Parathyroid adenoma (tissue), 2 donors: Measurements from ENCODE around the gene SOS2.

Source experiments
- H2AFZ ChIP-seq: fragments of 300-600 bp; sonication (generic); one replicate; pipeline ENCODE4 v1.7.0; 2017; ENCODE audit warnings: antibody characterized with exemption, mild to moderate bottlenecking
- H3K27ac ChIP-seq: fragments of 300-600 bp; sonication (generic); one replicate; pipeline ENCODE4 v1.7.0; 2017
- H3K27me3 ChIP-seq: fragments of 300-600 bp; sonication (generic); one replicate; pipeline ENCODE4 v1.7.0; 2017; ENCODE audit warnings: low read length; ENCODE audit not compliant: control insufficient read depth, insufficient read depth
- H3K36me3 ChIP-seq: fragments of 300-600 bp; sonication (generic); one replicate; pipeline ENCODE4 v1.7.0; 2017; ENCODE audit warnings: low read length; ENCODE audit not compliant: control insufficient read depth, insufficient read depth
- H3K4me1 ChIP-seq: fragments of 300-600 bp; sonication (generic); one replicate; pipeline ENCODE4 v1.7.0; 2017; ENCODE audit warnings: control low read depth
- H3K4me2 ChIP-seq: fragments of 300-600 bp; sonication (generic); one replicate; pipeline ENCODE4 v1.7.0; 2017; ENCODE audit warnings: low read length
- H3K4me3 ChIP-seq: fragments of 300-600 bp; sonication (generic); one replicate; pipeline ENCODE4 v1.7.0; 2017; ENCODE audit warnings: low read depth, low read length
- H3K79me2 ChIP-seq: fragments of 300-600 bp; sonication (generic); one replicate; pipeline ENCODE4 v1.7.0; 2017; ENCODE audit warnings: control low read depth
- H3K9ac ChIP-seq: fragments of 300-600 bp; sonication (generic); one replicate; pipeline ENCODE4 v1.7.0; 2017; ENCODE audit warnings: mild to moderate bottlenecking
- H3K9me3 ChIP-seq: fragments of 300-600 bp; sonication (generic); one replicate; pipeline ENCODE4 v1.7.0; 2017; ENCODE audit warnings: low read length; ENCODE audit not compliant: control insufficient read depth
- CTCF ChIP-seq: fragments of 300-600 bp; sonication (generic); IDR thresholded peaks from one replicate; pipeline ENCODE4 v1.7.0; 2017; ENCODE audit warnings: antibody characterized with exemption, mild to moderate bottlenecking
- donor health status: primary hyperparathyroidism.

Gene SOS2

DNA sequence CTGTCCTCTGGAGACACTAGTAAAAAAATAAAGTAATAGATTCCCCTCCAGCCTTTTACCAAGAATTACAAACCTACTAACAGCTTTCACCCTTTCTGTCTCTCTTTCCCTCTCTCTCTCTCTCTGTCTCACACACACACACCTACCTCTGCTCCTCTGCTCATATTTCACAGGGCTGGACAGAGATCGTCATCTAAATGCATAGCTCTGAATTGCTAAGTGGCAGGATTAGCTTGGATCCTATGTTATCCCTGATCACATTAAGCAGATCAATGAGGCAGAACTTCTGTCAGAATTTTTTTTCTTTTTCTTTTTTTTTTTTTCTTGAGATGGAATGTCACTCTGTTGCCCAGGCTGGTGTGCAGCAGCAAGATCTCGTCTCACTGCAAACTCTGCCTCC is 137.9 kb downstream of the SOS2 start:
- H3K27ac ChIP-seq: no peak overlapping the region
- no peaks in the 10 kb centered on the region for H3K4me1 ChIP-seq
- no peak overlapping the region for H3K4me3 ChIP-seq
- H3K9me3 ChIP-seq: no peaks in the 10 kb centered on the region
- H2AFZ ChIP-seq: no peak overlapping the region
- H3K4me2 ChIP-seq: no peak overlapping the region
- TF ChIP-seq CTCF: no peak
- no peaks in the 10 kb centered on the region for H3K27me3 ChIP-seq
- no peaks in the 10 kb centered on the region for H3K36me3 ChIP-seq
- H3K79me2 ChIP-seq: no peaks in the 10 kb centered on the region
- H3K9ac ChIP-seq: no peak overlapping the region

DNA sequence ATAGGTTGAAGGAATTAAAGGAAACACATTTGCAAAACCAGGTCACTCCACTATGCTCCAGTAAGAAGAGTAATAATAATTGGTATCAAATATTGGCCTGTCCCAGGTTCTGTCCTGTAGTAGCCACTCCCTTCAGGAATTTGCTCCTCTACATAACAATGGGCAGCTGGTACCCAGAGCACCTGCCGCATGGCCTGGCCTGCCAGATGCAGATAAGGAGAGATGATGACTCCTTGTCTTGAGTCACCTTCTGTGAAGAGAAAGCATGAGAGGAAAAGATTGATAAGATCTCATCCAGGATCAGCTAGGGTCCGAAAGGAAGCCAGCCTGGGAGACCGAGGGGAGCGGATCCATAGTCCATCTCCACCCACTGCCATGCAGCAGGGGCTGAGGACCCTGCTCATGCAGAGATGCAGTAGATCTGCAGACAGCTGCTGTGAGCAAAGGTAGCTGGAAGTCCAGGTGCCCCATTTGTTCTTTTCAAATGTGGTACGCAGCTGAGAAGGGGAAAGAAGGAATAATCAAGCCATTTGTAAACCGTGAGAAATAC is 139.3 kb downstream of the SOS2 start:
- Histone ChIP-seq H3K9me3 (no peaks in the 10 kb centered on the region), H3K4me2 (no peak overlapping the region), H3K4me3 (no peak overlapping the region), H3K27me3 (no peaks in the 10 kb centered on the region), H3K36me3 (no peaks in the 10 kb centered on the region), H3K9ac (no peak overlapping the region), H3K4me1 (no peaks in the 10 kb centered on the region), H3K79me2 (no peaks in the 10 kb centered on the region), H2AFZ (no peak overlapping the region), H3K27ac (no peak overlapping the region)
- no peak for TF ChIP-seq CTCF

DNA sequence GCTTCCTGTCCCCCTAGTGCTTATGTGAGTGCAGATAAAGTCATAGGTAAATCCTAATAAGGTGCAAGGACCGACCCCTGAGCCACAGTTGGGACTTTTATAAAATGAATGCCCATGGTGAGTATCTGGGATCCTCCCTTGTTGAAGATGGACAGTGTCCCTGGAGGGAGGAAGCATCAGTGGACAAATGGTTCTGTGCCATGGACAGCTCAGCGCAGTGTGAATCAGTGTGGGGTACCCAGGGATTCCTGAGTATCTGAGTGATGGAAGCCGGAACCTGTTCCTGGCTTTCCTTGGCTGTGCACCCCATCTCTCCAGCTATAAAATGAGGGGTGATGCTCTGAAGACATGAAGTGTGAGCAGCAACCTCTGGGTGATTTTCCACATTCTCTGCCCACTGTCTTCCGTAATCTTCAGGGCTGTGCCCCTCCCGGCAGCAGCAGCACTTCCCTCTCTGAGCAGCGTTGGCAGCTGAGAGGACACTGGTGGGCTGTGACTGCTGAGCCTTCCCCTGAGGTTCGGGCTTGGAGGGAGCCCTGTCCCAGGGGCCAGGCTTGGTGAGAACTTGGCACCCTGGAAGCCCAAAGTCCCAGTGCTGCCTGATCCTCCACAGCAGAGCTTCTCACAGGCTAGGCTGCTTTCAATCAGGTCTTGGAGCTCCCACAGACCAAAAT is 140.0 kb downstream of the SOS2 start:
- Histone ChIP-seq H3K4me1 (no peaks in the 10 kb centered on the region), H3K27ac (no peak overlapping the region), H3K36me3 (no peaks in the 10 kb centered on the region), H2AFZ (no peak overlapping the region), H3K27me3 (no peaks in the 10 kb centered on the region), H3K9me3 (no peaks in the 10 kb centered on the region), H3K79me2 (no peaks in the 10 kb centered on the region), H3K4me3 (no peak overlapping the region), H3K9ac (no peak overlapping the region), H3K4me2 (no peak overlapping the region)
- no peak for TF ChIP-seq CTCF

DNA sequence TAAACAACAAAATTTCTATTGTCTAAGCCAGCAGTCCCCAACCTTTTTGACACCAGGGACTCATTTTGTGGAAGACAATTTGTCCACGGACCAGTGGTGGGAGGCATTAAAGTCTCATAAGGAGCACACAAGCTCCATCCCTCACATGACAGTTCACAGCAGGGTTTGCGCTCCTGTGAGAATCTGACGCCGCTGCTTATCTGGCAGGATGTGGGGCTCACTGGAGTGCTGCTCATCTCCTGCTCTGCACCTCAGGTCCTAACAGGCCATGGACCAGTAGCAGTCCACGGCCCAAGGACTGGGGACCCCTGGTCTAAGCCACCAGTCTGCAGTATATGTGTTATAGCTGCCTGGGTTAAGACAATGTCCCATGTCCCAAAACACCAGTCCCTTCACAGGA is 142.2 kb downstream of the SOS2 start:
- no peak overlapping the region for H3K4me3 ChIP-seq
- no peak overlapping the region for H3K9ac ChIP-seq
- H3K36me3 ChIP-seq: no peaks in the 10 kb centered on the region
- no peaks in the 10 kb centered on the region for H3K9me3 ChIP-seq
- H3K79me2 ChIP-seq: no peaks in the 10 kb centered on the region
- TF ChIP-seq CTCF: no peak
- no peaks in the 10 kb centered on the region for H3K4me1 ChIP-seq
- H3K27me3 ChIP-seq: no peaks in the 10 kb centered on the region
- no peak overlapping the region for H3K4me2 ChIP-seq
- H3K27ac ChIP-seq: no peak overlapping the region
- H2AFZ ChIP-seq: no peak overlapping the region

DNA sequence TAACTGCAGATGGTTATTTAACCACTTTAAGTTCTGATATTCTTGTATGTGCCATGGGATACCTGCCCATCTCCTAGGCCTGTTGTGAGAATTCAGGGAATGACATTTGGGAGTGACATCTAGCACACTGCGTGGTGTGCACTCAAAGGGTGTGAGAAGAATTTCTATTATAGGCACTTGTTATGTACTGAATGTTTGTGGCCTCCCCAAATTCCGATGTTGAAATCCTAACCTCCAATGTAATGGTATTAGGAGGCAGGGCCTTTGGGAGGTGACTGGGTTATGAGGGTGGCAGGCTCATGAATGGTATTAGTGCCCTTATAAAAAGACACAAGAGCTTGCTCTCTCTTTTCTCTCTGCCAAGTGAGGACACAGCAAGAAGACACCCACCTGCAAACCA is 142.6 kb downstream of the SOS2 start:
- H3K27me3 ChIP-seq: no peaks in the 10 kb centered on the region
- H3K27ac ChIP-seq: no peak overlapping the region

More for the DNA sequence above, 142.6 kb downstream of the SOS2 start:
- no peak for TF ChIP-seq CTCF
- H3K4me3 ChIP-seq: no peak overlapping the region
- H3K4me1 ChIP-seq: no peaks in the 10 kb centered on the region
- no peaks in the 10 kb centered on the region for H3K79me2 ChIP-seq
- H3K4me2 ChIP-seq: no peak overlapping the region
- no peaks in the 10 kb centered on the region for H3K36me3 ChIP-seq
- no peaks in the 10 kb centered on the region for H3K9me3 ChIP-seq
- H3K9ac ChIP-seq: no peak overlapping the region
- H2AFZ ChIP-seq: no peak overlapping the region
